GM10266 (cell line): ENCODE results near the gene CALCOCO1.

Source experiments
- DNase-seq: peaks from one replicate; pipeline ENCODE4 v3.0.0; 2012; ENCODE audit errors: extremely low spot score
- TF ChIP-seq, protein P1 (sequence below): IDR thresholded peaks from 2 replicates; pipeline ENCODE4 v1.5.1; 2012; ENCODE audit warnings: mild to moderate bottlenecking, low read depth; ENCODE audit not compliant: control insufficient read depth, insufficient read depth; ENCODE audit errors: missing control alignments

CALCOCO1 gene

DNA sequence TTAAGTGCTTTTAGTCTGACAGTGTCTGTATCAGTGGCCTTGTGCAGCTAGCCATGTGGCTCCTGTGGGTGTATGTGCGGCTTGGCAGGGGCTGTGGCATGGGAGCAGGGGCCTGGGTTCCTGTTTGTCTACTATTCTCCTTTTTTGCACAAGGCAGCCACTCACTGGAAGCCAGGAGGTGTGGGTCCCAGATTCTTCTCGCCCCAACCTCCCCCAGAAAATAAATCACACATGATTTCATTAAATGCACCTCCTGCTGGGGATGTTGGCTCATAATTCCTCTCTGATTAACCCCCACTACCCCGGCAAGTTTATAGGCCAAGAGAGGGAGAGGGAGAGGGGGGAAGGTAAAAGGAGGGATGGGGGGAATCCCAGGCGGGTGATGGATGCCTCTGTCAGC lies 17.6 kb downstream of the CALCOCO1 start:
- TF ChIP-seq, protein P1, sequence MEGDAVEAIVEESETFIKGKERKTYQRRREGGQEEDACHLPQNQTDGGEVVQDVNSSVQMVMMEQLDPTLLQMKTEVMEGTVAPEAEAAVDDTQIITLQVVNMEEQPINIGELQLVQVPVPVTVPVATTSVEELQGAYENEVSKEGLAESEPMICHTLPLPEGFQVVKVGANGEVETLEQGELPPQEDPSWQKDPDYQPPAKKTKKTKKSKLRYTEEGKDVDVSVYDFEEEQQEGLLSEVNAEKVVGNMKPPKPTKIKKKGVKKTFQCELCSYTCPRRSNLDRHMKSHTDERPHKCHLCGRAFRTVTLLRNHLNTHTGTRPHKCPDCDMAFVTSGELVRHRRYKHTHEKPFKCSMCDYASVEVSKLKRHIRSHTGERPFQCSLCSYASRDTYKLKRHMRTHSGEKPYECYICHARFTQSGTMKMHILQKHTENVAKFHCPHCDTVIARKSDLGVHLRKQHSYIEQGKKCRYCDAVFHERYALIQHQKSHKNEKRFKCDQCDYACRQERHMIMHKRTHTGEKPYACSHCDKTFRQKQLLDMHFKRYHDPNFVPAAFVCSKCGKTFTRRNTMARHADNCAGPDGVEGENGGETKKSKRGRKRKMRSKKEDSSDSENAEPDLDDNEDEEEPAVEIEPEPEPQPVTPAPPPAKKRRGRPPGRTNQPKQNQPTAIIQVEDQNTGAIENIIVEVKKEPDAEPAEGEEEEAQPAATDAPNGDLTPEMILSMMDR = no peak
- no peak for DNase-seq

DNA sequence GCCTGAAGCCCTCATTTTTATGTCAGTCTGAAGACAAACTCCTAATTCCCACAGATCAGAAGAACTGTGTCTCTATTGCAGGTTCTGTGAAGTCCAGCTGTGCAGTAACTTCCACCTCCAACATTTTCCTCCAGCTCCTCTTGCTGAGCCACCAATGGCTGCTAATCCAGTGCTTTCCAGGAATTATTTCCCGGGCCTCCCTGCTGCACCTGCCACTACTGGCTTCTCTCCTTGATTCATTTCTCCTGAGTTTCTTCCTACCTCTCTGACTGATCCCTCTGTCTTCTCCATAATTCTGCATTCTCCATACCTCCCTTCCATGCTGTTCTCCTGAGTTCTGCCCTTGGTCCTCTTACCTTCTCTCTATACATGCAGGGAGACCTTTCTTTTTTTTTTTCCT lies 21.2 kb downstream of the CALCOCO1 start:
- no peak for DNase-seq
- TF ChIP-seq, protein P1 = no peak

DNA sequence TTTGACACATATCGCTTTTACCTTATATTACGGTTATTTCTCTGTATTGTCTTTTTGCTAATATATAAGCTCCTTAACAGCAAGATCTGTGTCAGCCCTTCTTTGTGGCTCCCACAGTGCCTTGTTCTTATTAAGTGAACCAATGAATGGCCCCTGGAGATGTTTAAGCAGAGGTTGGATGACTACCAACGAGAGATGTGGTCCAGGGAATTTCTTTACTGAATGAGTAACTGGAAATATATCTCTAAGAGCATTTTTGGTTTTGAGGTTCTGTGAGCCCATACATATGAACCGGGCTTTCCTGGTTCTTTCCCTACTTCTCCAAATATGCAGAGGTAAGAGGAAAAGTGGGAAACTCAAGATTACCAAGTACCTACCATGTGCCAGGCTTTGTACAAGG lies 23.5 kb downstream of the CALCOCO1 start:
- no peak for DNase-seq
- TF ChIP-seq, protein P1 = no peak

DNA sequence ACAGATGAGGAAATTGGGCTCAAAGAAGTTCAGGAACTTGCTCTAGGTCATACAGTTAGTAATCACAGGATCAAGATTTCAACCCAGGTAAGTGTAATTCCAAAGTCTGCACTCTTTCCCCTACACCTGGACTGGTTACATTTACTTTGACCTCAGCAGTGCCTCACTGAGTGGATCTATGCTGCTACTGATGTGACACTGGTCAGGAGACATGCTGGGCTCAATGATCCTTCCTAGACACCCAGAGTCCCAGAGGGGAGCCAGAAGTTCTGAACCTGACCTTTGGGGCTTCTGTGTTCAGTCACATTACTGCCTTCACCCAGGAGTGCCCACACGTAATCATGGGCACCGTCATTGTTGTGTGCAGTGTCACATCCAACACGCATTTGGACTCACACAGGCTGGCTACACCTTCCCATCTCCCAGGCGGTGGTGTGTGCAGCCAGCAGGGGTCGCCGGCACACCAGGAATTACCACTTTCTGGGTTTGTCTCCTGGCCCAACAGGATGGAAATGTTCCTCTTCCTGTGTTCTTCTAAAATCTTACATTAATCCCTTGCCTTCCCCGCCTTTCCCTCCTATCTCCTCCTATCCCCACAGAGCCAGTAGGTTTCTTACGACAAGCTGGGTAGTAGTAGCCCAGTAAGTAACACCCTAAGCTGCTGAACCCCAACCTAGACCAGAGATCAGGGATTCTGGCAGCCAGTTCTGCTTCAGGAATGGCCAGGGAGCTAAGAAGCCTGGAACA lies 25.6 kb downstream of the CALCOCO1 start:
- TF ChIP-seq, protein P1 = peak; percentile 97
- peak; percentile 77 for DNase-seq

DNA sequence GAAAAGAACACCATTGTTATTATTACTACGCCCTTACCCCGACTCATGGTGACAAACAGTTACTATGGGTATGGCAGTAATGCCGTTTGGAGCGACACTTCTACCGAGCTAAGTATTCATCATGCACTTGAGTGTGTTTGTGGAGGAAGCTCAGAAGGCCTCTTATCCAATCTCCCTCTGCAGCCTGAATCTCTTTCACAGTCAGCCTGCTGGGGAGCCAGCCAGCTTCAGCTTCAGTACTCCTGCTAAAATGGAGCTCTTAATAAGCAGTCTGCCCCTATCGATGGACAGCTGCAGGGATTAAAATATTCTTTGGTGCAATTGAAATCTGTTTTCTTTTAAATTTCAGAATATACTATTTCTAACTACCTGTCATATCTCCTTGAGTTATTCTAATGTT lies 26.7 kb downstream of the CALCOCO1 start:
- no peak for DNase-seq
- TF ChIP-seq, protein P1 = no peak

DNA sequence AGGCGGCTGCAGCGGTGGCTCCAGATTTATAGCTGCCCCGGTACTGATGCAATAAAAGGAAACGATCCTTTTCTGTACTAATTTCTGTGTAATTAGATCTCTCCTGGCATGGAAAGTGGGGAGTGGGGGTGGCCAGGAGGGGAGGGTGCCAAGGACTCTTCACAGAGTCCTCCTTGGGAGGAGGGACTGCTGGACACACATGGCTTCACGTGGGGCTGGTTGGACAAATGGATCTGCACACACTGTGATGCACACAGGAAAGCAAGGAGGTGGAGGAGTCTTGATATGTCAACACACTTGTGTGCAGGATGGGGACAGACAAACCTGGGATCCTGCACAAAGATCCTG lies 27.6 kb downstream of the CALCOCO1 start:
- TF ChIP-seq, protein P1 = no peak
- DNase-seq = no peak

DNA sequence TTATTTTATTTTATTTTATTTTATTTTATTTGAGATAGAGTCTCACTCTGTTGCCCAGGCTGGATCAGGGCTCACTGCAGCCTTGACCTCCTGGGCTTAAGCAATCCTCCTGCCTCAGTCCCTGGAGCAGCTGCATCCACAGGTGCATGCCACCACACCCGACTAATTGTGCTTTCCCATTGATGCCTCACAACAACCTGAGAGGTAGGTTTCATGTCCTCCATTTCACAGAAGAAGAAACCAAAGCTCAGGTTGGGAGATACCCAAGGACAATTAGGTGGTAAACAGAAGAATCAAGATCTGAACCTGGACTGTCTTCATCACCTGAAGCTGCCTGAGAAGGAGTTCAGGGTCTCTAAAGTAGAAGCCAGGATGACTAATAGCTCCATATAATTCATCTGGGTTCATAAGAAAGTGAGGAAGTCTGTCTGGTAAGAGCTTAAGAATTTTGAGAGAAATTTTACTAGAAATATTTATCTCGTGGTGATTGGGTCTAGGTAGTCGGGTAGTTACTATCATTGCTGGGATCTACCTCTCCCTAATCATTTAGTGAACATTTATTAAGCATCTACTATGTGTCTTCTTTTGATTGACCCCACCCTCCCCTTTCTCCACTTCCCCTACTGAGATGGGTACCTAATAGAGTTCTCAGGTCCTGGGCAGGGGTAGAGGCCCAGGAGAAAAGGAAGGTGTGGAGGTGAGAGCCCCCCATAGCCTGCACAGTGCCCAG lies 28.1 kb downstream of the CALCOCO1 start:
- no peak for DNase-seq
- TF ChIP-seq, protein P1 = no peak
